H1 (cell line): ENCODE measurements around the gene TRIM6. TPM values are rescaled to one million over a fixed set of nuclear protein-coding genes. Genes with fewer than 3 reads are reported as not detected.

ENCODE experiments used
- CTCF ChIA-PET: fragments of 300-600 bp; sonication (Branson Sonifier 250); formaldehyde crosslinking; loops from one replicate; lab custom pipeline; 2021; ENCODE audit not compliant: partially characterized antibody; lab: Charles Lee
- POLR2A ChIA-PET: fragments of 300-600 bp; sonication (Branson Sonifier 250); formaldehyde crosslinking; loops from one replicate; lab custom pipeline; 2021; ENCODE audit warnings: inconsistent platforms; ENCODE audit not compliant: partially characterized antibody; lab: Charles Lee
- DNase-seq, 2 experiments: peaks; one replicate each; pipeline versions ENCODE4 v3.0.0 to v3.0.0-alpha.2; 2010 to 2022; ENCODE audit warnings: low spot score in 2 of 2, low read depth in 1 of 2, mixed read lengths in 1 of 2
- FAIRE-seq: peaks from 2 replicates; lab custom pipeline; 2011; peaks lifted over from hg19 to GRCh38; lab: Jason Lieb, UNC
- H2AFZ ChIP-seq: 2 replicates; pipeline ENCODE4 v1.8.1; 2012; ENCODE audit warnings: low read length, inconsistent platforms
- H2AK5ac ChIP-seq: 2 replicates; pipeline ENCODE4 v1.6.1; 2013; ENCODE audit warnings: low read depth, low read length
- H2BK120ac ChIP-seq: replicated peaks from 2 replicates; pipeline ENCODE3; 2013; ENCODE audit warnings: low read depth, low read length, inconsistent platforms
- H2BK12ac ChIP-seq: 2 replicates; pipeline ENCODE4 v1.6.1; 2013; ENCODE audit warnings: low read depth, low read length
- H2BK15ac ChIP-seq: 2 replicates; pipeline ENCODE4 v1.6.1; 2013; ENCODE audit warnings: low read length
- H2BK20ac ChIP-seq: 2 replicates; pipeline ENCODE4 v1.6.1; 2013; ENCODE audit warnings: low read length
- H2BK5ac ChIP-seq: 2 replicates; pipeline ENCODE4 v1.6.1; 2013; ENCODE audit warnings: low read depth, low read length
- H3K14ac ChIP-seq: 2 replicates; pipeline ENCODE4 v1.6.1; 2013; ENCODE audit warnings: inconsistent platforms; ENCODE audit not compliant: insufficient read length
- H3K18ac ChIP-seq: 2 replicates; pipeline ENCODE4 v1.6.1; 2013; ENCODE audit warnings: low read length; ENCODE audit errors: extremely low read depth
- H3K23ac ChIP-seq: 2 replicates; pipeline ENCODE4 v1.6.1; 2013; ENCODE audit warnings: inconsistent platforms; ENCODE audit not compliant: insufficient read length
- H3K23me2 ChIP-seq: 2 replicates; pipeline ENCODE4 v1.6.1; 2013; ENCODE audit warnings: low read depth, low read length
- H3K27ac ChIP-seq: 2 replicates; pipeline ENCODE4 v1.6.1; 2011; ENCODE audit warnings: low read depth, low read length, inconsistent platforms
- H3K27me3 ChIP-seq, 4 experiments: replicated peaks in 1 of 4; 1 replicate in 1 of 4; 2 replicates in 3 of 4; pipeline versions ENCODE4 v1.6.1 to v1.8.1; 2011 to 2013; ENCODE audit warnings: low read length in 3 of 4, mild to moderate bottlenecking in 3 of 4, inconsistent platforms in 2 of 4, mixed read lengths in 2 of 4, moderate library complexity in 1 of 4; ENCODE audit not compliant: control insufficient read depth in 3 of 4, insufficient read depth in 3 of 4; ENCODE audit errors: extremely low read depth in 1 of 4
- H3K36me3 ChIP-seq, 4 experiments: 2 replicates each; pipeline versions ENCODE4 v1.6.1 to v1.8.1; 2011 to 2013; ENCODE audit warnings: mild to moderate bottlenecking in 4 of 4, low read length in 3 of 4, moderate library complexity in 2 of 4, control low read depth in 1 of 4, inconsistent platforms in 1 of 4; ENCODE audit not compliant: insufficient read depth in 4 of 4, control insufficient read depth in 2 of 4
- H3K4ac ChIP-seq: replicated peaks from 2 replicates; pipeline ENCODE3; 2013; ENCODE audit warnings: low read length, low read depth, mixed read lengths, inconsistent platforms; ENCODE audit not compliant: insufficient read length
- H3K4me1 ChIP-seq, 4 experiments: replicated peaks in 1 of 4; 1 replicate in 1 of 4; 2 replicates in 3 of 4; pipeline versions ENCODE4 v1.6.1 to v1.8.1; 2011 to 2013; ENCODE audit warnings: low read length in 3 of 4, inconsistent platforms in 2 of 4, mixed read lengths in 1 of 4; ENCODE audit not compliant: insufficient read depth in 4 of 4, control insufficient read depth in 3 of 4
- H3K4me2 ChIP-seq, 2 experiments: 2 replicates each; pipeline versions ENCODE4 v1.6.1 to v1.8.1; 2011 to 2013; ENCODE audit warnings: low read depth in 2 of 2, low read length in 2 of 2, control low read depth in 1 of 2, inconsistent platforms in 1 of 2, mild to moderate bottlenecking in 1 of 2; ENCODE audit not compliant: insufficient read depth in 1 of 2
- H3K4me3 ChIP-seq, 4 experiments: fragments of 200-600, 300-600 bp in 1 of 4; sonication (generic), shearing (Covaris generic), sonication (Bioruptor Twin) in 1 of 4; 2 replicates each; pipeline versions ENCODE4 v1.5.1 to v1.8.1; 2011 to 2016; ENCODE audit warnings: low read length in 4 of 4, low read depth in 3 of 4, control low read depth in 2 of 4, inconsistent platforms in 2 of 4, mild to moderate bottlenecking in 2 of 4, mixed read lengths in 1 of 4, moderate library complexity in 1 of 4; ENCODE audit not compliant: insufficient read depth in 2 of 4; ENCODE audit errors: extremely low read depth in 1 of 4
- H3K56ac ChIP-seq: replicated peaks from 2 replicates; pipeline ENCODE3; 2013; ENCODE audit warnings: low read depth, mild to moderate bottlenecking, mixed read lengths, low read length, inconsistent platforms; ENCODE audit not compliant: insufficient read length
- H3K79me1 ChIP-seq: 2 replicates; pipeline ENCODE4 v1.6.1; 2013; ENCODE audit warnings: low read depth, low read length, control low read depth
- H3K79me2 ChIP-seq, 2 experiments: 2 replicates each; pipeline versions ENCODE4 v1.6.1 to v1.8.1; 2012 to 2013; ENCODE audit warnings: low read length in 2 of 2, mild to moderate bottlenecking in 2 of 2, inconsistent platforms in 1 of 2; ENCODE audit not compliant: insufficient read depth in 2 of 2, control insufficient read depth in 1 of 2
- H3K9ac ChIP-seq, 4 experiments: replicated peaks in 1 of 4; 1 replicate in 1 of 4; 2 replicates in 3 of 4; pipeline versions ENCODE4 v1.6.1 to v1.8.1; 2011 to 2013; ENCODE audit warnings: low read depth in 3 of 4, low read length in 3 of 4, control low read depth in 2 of 4, mild to moderate bottlenecking in 2 of 4, moderate library complexity in 2 of 4, inconsistent platforms in 1 of 4; ENCODE audit errors: extremely low read depth in 1 of 4
- H3K9me3 ChIP-seq, 2 experiments: 2 replicates each; pipeline versions ENCODE4 v1.6.1 to v1.8.1; 2012 to 2013; ENCODE audit warnings: mild to moderate bottlenecking in 2 of 2, moderate library complexity in 2 of 2, control low read depth in 1 of 2, inconsistent platforms in 1 of 2, low read depth in 1 of 2, low read length in 1 of 2, mixed read lengths in 1 of 2; ENCODE audit not compliant: insufficient read depth in 2 of 2
- H4K20me1 ChIP-seq, 2 experiments: replicated peaks in 1 of 2; 2 replicates each; pipeline versions ENCODE3 to v1.8.1; 2011 to 2013; ENCODE audit warnings: inconsistent platforms in 2 of 2, low read length in 2 of 2, mild to moderate bottlenecking in 1 of 2; ENCODE audit not compliant: insufficient read depth in 2 of 2, control insufficient read depth in 1 of 2
- H4K5ac ChIP-seq: 2 replicates; pipeline ENCODE4 v1.6.1; 2013; ENCODE audit warnings: low read length, low read depth, mixed read lengths, inconsistent platforms; ENCODE audit not compliant: insufficient read length
- H4K8ac ChIP-seq: 2 replicates; pipeline ENCODE4 v1.8.0; 2013; ENCODE audit warnings: mild to moderate bottlenecking, moderate library complexity, low read length, inconsistent platforms; ENCODE audit not compliant: insufficient read depth; ENCODE audit errors: extremely low read depth
- H4K91ac ChIP-seq: replicated peaks from 2 replicates; pipeline ENCODE3; 2013; ENCODE audit warnings: low read length, mixed read lengths, inconsistent platforms; ENCODE audit not compliant: insufficient read length
- CBX5 ChIP-seq: fragments of 300-800, 300-1000 bp; sonication (generic); IDR thresholded peaks from 2 replicates; pipeline ENCODE4 v1.7.1; 2016; ENCODE audit warnings: antibody characterized with exemption, low read length, low read depth
- CHD1 ChIP-seq: IDR thresholded peaks from 2 replicates; pipeline ENCODE4 v1.6.1; 2012; ENCODE audit warnings: low read depth, low read length, improper control_type of control experiment
- CREB1 ChIP-seq: IDR thresholded peaks from 2 replicates; pipeline ENCODE4 v1.6.1; 2012; ENCODE audit warnings: inconsistent platforms
- EZH2 ChIP-seq: fragments of 200-600 bp; sonication (generic); IDR thresholded peaks from 2 replicates; pipeline ENCODE4 v1.7.1; 2012; ENCODE audit warnings: low read depth, mild to moderate bottlenecking, moderate library complexity, low read length, inconsistent platforms; ENCODE audit not compliant: severe bottlenecking
- FOSL1 ChIP-seq: IDR thresholded peaks from 2 replicates; pipeline ENCODE4 v1.6.1; 2011; ENCODE audit warnings: mild to moderate bottlenecking, low read depth, low read length, moderate library complexity; ENCODE audit not compliant: insufficient read depth
- JUN ChIP-seq: IDR thresholded peaks from 2 replicates; pipeline ENCODE4 v1.6.1; 2011; ENCODE audit warnings: low read depth, mild to moderate bottlenecking, improper control_type of control experiment, low read length
- KDM1A ChIP-seq: fragments of 200-600, 300-600 bp; sonication (generic); IDR thresholded peaks from 2 replicates; pipeline ENCODE4 v1.7.1; 2016; ENCODE audit warnings: mild to moderate bottlenecking, low read length, borderline replicate concordance
- KDM5A ChIP-seq: fragments of 200-600 bp; IDR thresholded peaks from 2 replicates; pipeline ENCODE4 v1.7.1; 2012; ENCODE audit warnings: mild to moderate bottlenecking, low read length, inconsistent platforms, mixed read lengths
- RNF2 ChIP-seq: fragments of 200-900, 300-1000 bp; sonication (generic); IDR thresholded peaks from 2 replicates; pipeline ENCODE4 v1.7.1; 2016; ENCODE audit warnings: borderline replicate concordance, low read depth, mild to moderate bottlenecking, antibody characterized with exemption, low read length; ENCODE audit not compliant: poor library complexity, severe bottlenecking; ENCODE audit errors: missing control alignments
- SIX5 ChIP-seq: IDR thresholded peaks from 2 replicates; pipeline ENCODE4 v1.6.1; 2011; ENCODE audit warnings: mild to moderate bottlenecking, low read depth, low read length
- SRF ChIP-seq: IDR thresholded peaks from 2 replicates; pipeline ENCODE4 v1.6.1; 2011; ENCODE audit warnings: mild to moderate bottlenecking, low read depth, low read length, moderate library complexity
- YY1 ChIP-seq: IDR thresholded peaks from 2 replicates; pipeline ENCODE4 v1.6.1; 2011; ENCODE audit warnings: low read depth, mild to moderate bottlenecking, low read length
- WGBS, 2 experiments: shearing (Covaris generic) in 1 of 2; methylation state at CpG; one replicate each; pipeline versions ENCODE4 v1.1.6 to v1.1.7; 2013 to 2015; ENCODE audit warnings: low lambda C conversion rate in 2 of 2, mixed read lengths in 2 of 2, inconsistent platforms in 1 of 2, low coverage in 1 of 2, missing lambda C conversion rate in 1 of 2; ENCODE audit not compliant: insufficient replicate concordance in 2 of 2, insufficient coverage in 1 of 2, insufficient read length in 1 of 2; ENCODE audit errors: extremely low coverage in 1 of 2, missing lambda C conversion rate in 1 of 2; 5-methylcytosine and 5-hydroxymethylcytosine counted together
- polyA plus RNA-seq, 7 experiments: library from polyadenylated mRNA; depleted of rRNA in 3 of 7; stranded (reverse) in 5 of 7; unstranded in 2 of 7; fragments of >200 nt in 5 of 7; fragments of 200-250 nt in 2 of 7; gene quantifications; 1 replicate in 5 of 7; 2 replicates in 1 of 7; 4 replicates in 1 of 7; pipeline versions ENCODE4 v1.2.1 to v1.2.3, GENCODE V29; 2011 to 2013; ENCODE audit warnings: missing spikeins in 2 of 7, mixed read lengths in 2 of 7
- total RNA-seq: library from RNA; stranded (reverse); fragmentation: NEBNext Ultra II Directional; extraction: Animal tissue kit (Norgen Biotek cat#: 25700); gene quantifications from 2 replicates; pipeline ENCODE4 v1.2.1, GENCODE V29; 2021
- TF ChIP-seq, protein P1 (sequence below): IDR thresholded peaks from 2 replicates; pipeline ENCODE4 v1.6.1; 2012; ENCODE audit warnings: inconsistent platforms

TRIM6 gene
- total and polyA plus RNA-seq, 2 of the 8 experiments (the other 6 are each of a cell fraction or from before 2014, with no cell fraction given) = 21.6 to 23.3 TPM

- Histone ChIP-seq H2AK5ac (no peak overlapping the region), H2BK120ac (no peak overlapping the region), H3K9ac (no peak overlapping the region), H3K4me3 (no peak overlapping the region), H2BK15ac (no peak overlapping the region), H3K18ac (no peak overlapping the region), H4K91ac (no peak overlapping the region), H2BK12ac (no peak overlapping the region), H4K5ac (no peak overlapping the region), H2BK20ac (no peak overlapping the region), H3K23me2 (no peaks in the 10 kb centered on the region), H3K56ac (no peak overlapping the region), H3K23ac (no peak overlapping the region), H2AFZ (no peak overlapping the region), H4K8ac (no peak overlapping the region), H2BK5ac (no peak overlapping the region), H3K36me3 (no peaks in the 10 kb centered on the region), H3K4me2 (no peak overlapping the region), H3K14ac (no peak overlapping the region), H4K20me1 (no peaks in the 10 kb centered on the region), H3K79me1 (no peaks in the 10 kb centered on the region), H3K27ac (no peak overlapping the region), H3K4ac (no peak overlapping the region), H3K27me3 (no peaks in the 10 kb centered on the region), H3K79me2 (no peaks in the 10 kb centered on the region), H3K4me1 (no peaks in the 10 kb centered on the region), H3K9me3 (no peaks in the 10 kb centered on the region)
- ChIA-PET POLR2A (no interaction called here), CTCF (no interaction called here)
- FAIRE-seq (no peak), DNase-seq (no peak)
- WGBS, 2 experiments = 96% methylated on average over 1 of the region's 1 CpG; no CpG with 5 or more reads in 1 of the 2 experiments
- TF ChIP-seq CBX5 (no peak), CHD1 (no peak), JUN (no peak), EZH2 (no peak), RNF2 (no peak), SRF (no peak), KDM5A (no peak), CREB1 (no peak), FOSL1 (no peak), SIX5 (no peak), KDM1A (no peak), YY1 (no peak)
- TF ChIP-seq, protein P1, sequence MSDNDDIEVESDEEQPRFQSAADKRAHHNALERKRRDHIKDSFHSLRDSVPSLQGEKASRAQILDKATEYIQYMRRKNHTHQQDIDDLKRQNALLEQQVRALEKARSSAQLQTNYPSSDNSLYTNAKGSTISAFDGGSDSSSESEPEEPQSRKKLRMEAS = no peak
These were observed 43.5 kb downstream of the TRIM6 start for GRCh38 chr11:5639953-5640352.
